ENCODE measurements around the gene RBFA.

The RBFA gene

GRCh38 chr18:80070825-80071224 lies 36.6 kb downstream of the RBFA start:
- DNase-seq, result no peak

GRCh38 chr18:80074183-80074582 lies 39.9 kb downstream of the RBFA start:
- no peak for DNase-seq

GRCh38 chr18:80074697-80075096 lies 40.5 kb downstream of the RBFA start:
- no peak for DNase-seq

DNA sequence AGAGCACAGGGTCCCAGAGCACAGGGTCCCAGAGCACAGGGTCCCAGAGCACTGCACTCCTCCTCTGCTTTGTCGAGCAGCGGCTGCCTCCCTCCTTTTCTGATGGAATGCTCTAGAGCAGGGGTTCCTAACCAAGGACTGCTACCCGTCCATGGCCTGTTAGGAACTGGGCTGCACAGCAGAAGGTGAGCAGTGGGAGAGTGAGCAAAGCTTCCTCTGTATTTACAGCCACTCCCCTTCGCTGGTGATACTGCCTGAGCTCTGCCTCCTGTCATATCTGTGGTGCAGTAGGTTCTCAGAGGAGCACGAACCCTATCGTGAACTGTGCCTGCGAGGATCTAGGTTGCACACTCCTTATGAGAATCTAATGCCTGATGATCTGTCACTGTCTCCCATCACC lies 41.7 kb downstream of the RBFA start:
- DNase-seq, result no peak

DNA sequence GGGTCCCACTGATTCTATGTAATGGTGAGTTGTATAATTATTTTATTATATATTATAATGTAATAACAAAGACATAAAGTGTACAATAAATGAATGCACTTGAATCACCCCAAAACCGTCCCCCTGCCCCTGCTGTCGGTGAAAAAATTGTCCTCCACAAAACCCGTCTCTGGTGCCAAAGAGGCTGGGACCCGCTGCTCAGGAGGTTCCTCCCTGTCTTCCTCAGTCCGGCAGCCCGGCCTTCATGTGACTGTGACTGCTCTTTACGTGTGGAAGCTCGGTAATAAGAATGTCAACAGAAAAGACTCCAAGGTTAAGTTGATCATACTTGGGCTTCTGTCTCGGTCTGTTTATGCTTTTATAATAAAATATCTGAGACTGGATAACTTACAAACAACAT lies 42.1 kb downstream of the RBFA start:
- no peak for DNase-seq

- DNase-seq, result no peak
Observed at GRCh38 chr18:80077873-80078272, 43.6 kb downstream of the RBFA start.
